Measurements from ENCODE around the gene UNC13C.

The UNC13C gene

DNA sequence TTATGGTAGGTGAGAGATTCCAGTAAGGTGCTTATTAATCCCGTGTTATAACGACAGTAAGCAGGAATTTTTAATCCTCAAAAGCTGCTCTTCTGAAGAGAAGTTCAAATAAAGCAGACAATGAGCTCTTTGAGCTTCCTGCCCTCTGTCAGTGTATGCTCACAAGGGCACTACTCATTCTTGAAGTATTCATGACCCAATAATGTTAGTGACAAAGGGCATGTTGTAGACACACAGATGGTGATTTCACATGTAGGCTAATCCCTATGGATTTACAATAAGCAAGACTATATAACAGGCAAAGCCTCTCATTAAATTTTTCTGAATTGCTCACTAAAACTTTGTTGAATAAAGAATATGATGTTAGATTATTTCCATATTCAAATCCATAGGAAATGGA is 639.9 kb downstream of the UNC13C start:
- H2BK5ac ChIP-seq (ENCODE audit: low read depth, low read length, poor library complexity) = no peak overlapping the region
- H3K36me3 ChIP-seq (ENCODE audit: control insufficient read depth in 1 of 2, insufficient read depth in 2 of 2, low read length in 2 of 2) = no peaks in the 10 kb centered on the region
- H3K27ac ChIP-seq (ENCODE audit: low read depth, low read length) = no peak overlapping the region
- H4K12ac ChIP-seq (ENCODE audit: low read depth, low read length) = no peak overlapping the region
- H3K9me3 ChIP-seq (ENCODE audit: insufficient read depth, low read depth, low read length) = no peaks in the 10 kb centered on the region
- no peak overlapping the region for H2AK5ac ChIP-seq (ENCODE audit: low read length)
- H3K79me2 ChIP-seq (ENCODE audit: control insufficient read depth, insufficient read depth, low read length, poor library complexity) = no peaks in the 10 kb centered on the region
- DNase-seq = no peak
- no peak overlapping the region for H3K23ac ChIP-seq (ENCODE audit: low read length)
- H3K18ac ChIP-seq (ENCODE audit: low read length) = no peak overlapping the region
- no peak overlapping the region for H3K4me2 ChIP-seq (ENCODE audit: low read length)
- H3K4me1 ChIP-seq (ENCODE audit: control insufficient read depth in 1 of 2, insufficient read depth in 2 of 2, low read length in 2 of 2) = no peaks in the 10 kb centered on the region
- H3K9ac ChIP-seq (ENCODE audit: low read length) = no peak overlapping the region
- H3K27me3 ChIP-seq (ENCODE audit: insufficient read depth, low read length) = no peaks in the 10 kb centered on the region
- no peak overlapping the region for H4K91ac ChIP-seq (ENCODE audit: low read depth, low read length)
- no peak overlapping the region for H2AFZ ChIP-seq (ENCODE audit: insufficient read depth, low read length, poor library complexity)
- H3K14ac ChIP-seq (ENCODE audit: low read length) = no peak overlapping the region
- H2BK120ac ChIP-seq (ENCODE audit: insufficient read depth, low read length, poor library complexity) = no peak overlapping the region
- no peak overlapping the region for H3K4ac ChIP-seq (ENCODE audit: low read depth, low read length)
- H2BK12ac ChIP-seq (ENCODE audit: low read length) = no peak overlapping the region
- H3K79me1 ChIP-seq (ENCODE audit: low read length) = no peaks in the 10 kb centered on the region
- H4K8ac ChIP-seq (ENCODE audit: low read depth, low read length) = no peak overlapping the region
- H3K4me3 ChIP-seq (ENCODE audit: low read depth, low read length) = no peak overlapping the region
- WGBS (ENCODE audit: extremely low coverage, insufficient coverage, insufficient read length) = no CpG with 5 or more reads among the region's 2 CpGs

DNA sequence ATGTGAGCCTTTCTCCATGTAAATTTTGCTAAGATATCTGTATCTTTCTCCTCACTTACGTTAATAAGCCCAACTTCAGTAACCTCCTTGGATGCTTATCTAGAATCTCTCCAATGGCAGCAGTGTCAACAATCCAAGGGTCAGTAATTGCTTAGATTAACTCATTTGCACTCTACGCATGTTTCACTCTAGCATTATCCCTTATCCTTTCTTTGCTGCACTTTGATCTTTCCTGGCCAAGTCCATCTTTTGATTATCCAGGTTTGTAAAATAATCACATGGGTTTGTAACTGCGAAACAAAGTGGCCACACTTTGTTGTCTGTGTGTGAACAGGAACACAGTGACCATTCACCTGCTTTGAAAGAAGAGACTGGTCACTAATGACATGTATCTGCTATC is 640.9 kb downstream of the UNC13C start:
- H3K23ac ChIP-seq (ENCODE audit: low read length) = no peak overlapping the region
- no peaks in the 10 kb centered on the region for H3K79me1 ChIP-seq (ENCODE audit: low read length)
- H2BK12ac ChIP-seq (ENCODE audit: low read length) = no peak overlapping the region
- no peaks in the 10 kb centered on the region for H3K36me3 ChIP-seq (ENCODE audit: control insufficient read depth in 1 of 2, insufficient read depth in 2 of 2, low read length in 2 of 2)
- no peak overlapping the region for H4K8ac ChIP-seq (ENCODE audit: low read depth, low read length)
- H3K14ac ChIP-seq (ENCODE audit: low read length) = no peak overlapping the region
- H2AK5ac ChIP-seq (ENCODE audit: low read length) = no peak overlapping the region
- H3K4ac ChIP-seq (ENCODE audit: low read depth, low read length) = no peak overlapping the region
- no peak overlapping the region for H3K4me2 ChIP-seq (ENCODE audit: low read length)
- H3K79me2 ChIP-seq (ENCODE audit: control insufficient read depth, insufficient read depth, low read length, poor library complexity) = no peaks in the 10 kb centered on the region
- H3K9ac ChIP-seq (ENCODE audit: low read length) = no peak overlapping the region
- no peak for DNase-seq
- no peak overlapping the region for H2AFZ ChIP-seq (ENCODE audit: insufficient read depth, low read length, poor library complexity)
- H4K91ac ChIP-seq (ENCODE audit: low read depth, low read length) = no peak overlapping the region
- H3K4me3 ChIP-seq (ENCODE audit: low read depth, low read length) = no peak overlapping the region
- H3K27ac ChIP-seq (ENCODE audit: low read depth, low read length) = no peak overlapping the region
- H3K27me3 ChIP-seq (ENCODE audit: insufficient read depth, low read length) = no peaks in the 10 kb centered on the region
- H2BK120ac ChIP-seq (ENCODE audit: insufficient read depth, low read length, poor library complexity) = no peak overlapping the region
- H3K9me3 ChIP-seq (ENCODE audit: insufficient read depth, low read depth, low read length) = no peaks in the 10 kb centered on the region
- H4K12ac ChIP-seq (ENCODE audit: low read depth, low read length) = no peak overlapping the region
- WGBS (ENCODE audit: extremely low coverage, insufficient coverage, insufficient read length) = no CpG with 5 or more reads among the region's 3 CpGs
- H3K18ac ChIP-seq (ENCODE audit: low read length) = no peak overlapping the region
- H3K4me1 ChIP-seq (ENCODE audit: control insufficient read depth in 1 of 2, insufficient read depth in 2 of 2, low read length in 2 of 2) = no peaks in the 10 kb centered on the region
- no peak overlapping the region for H2BK5ac ChIP-seq (ENCODE audit: low read depth, low read length, poor library complexity)

DNA sequence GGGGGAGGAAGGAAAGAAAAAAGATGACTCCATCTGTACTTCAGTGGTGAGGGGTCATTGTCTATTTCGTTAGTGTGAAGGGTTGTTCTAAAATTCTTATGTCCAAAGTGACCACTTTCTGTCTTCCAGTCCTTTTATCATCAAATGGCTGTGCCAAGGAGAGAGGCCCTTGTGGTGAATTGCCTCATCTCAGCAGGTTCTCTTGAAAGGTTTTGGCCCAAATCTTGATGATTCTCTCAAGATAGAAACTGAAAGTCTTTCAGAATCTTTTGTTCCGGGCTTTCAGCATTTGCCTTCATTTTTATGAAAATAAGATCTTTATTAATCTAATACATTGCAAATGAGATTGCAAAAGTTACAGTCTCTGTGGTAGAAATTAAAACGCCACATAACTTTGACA is 642.7 kb downstream of the UNC13C start:
- Histone ChIP-seq H4K91ac (ENCODE audit: low read depth, low read length) (no peak overlapping the region), H3K18ac (ENCODE audit: low read length) (no peak overlapping the region), H3K79me2 (ENCODE audit: control insufficient read depth, insufficient read depth, low read length, poor library complexity) (no peaks in the 10 kb centered on the region), H3K4me2 (ENCODE audit: low read length) (no peak overlapping the region), H3K79me1 (ENCODE audit: low read length) (no peaks in the 10 kb centered on the region), H3K27me3 (ENCODE audit: insufficient read depth, low read length) (no peaks in the 10 kb centered on the region), H2BK120ac (ENCODE audit: insufficient read depth, low read length, poor library complexity) (no peak overlapping the region), H3K27ac (ENCODE audit: low read depth, low read length) (no peak overlapping the region), H2BK5ac (ENCODE audit: low read depth, low read length, poor library complexity) (no peak overlapping the region), H3K23ac (ENCODE audit: low read length) (no peak overlapping the region), H3K36me3 (ENCODE audit: control insufficient read depth in 1 of 2, insufficient read depth in 2 of 2, low read length in 2 of 2) (no peaks in the 10 kb centered on the region), H3K4me3 (ENCODE audit: low read depth, low read length) (no peak overlapping the region), H2AK5ac (ENCODE audit: low read length) (no peak overlapping the region), H3K14ac (ENCODE audit: low read length) (no peak overlapping the region), H2BK12ac (ENCODE audit: low read length) (no peak overlapping the region), H2AFZ (ENCODE audit: insufficient read depth, low read length, poor library complexity) (no peak overlapping the region), H3K4ac (ENCODE audit: low read depth, low read length) (no peak overlapping the region), H3K9me3 (ENCODE audit: insufficient read depth, low read depth, low read length) (no peaks in the 10 kb centered on the region), H3K4me1 (ENCODE audit: control insufficient read depth in 1 of 2, insufficient read depth in 2 of 2, low read length in 2 of 2) (no peaks in the 10 kb centered on the region), H4K12ac (ENCODE audit: low read depth, low read length) (no peak overlapping the region), H4K8ac (ENCODE audit: low read depth, low read length) (no peak overlapping the region), H3K9ac (ENCODE audit: low read length) (no peak overlapping the region)
- DNase-seq = no peak
- WGBS (ENCODE audit: extremely low coverage, insufficient coverage, insufficient read length) = no CpG with 5 or more reads among the region's 3 CpGs

DNA sequence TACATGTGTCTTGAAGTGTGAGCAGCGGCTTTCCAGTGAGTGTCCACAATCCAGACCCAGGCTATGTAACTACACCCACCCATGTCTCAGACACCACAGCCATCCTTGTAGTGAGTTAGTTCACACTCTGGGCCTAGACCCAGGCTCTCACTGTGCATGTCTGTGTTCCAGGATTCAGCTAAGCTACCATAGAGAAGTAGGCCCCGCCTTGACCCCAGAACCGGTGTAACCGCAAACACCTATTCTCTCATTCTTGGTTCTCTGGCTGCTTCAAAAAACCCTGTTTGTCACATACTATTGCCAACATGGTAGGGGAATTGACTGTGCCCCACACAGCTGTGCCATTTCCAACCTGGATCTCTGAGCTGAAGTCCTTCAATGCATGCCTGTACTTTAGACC is 657.9 kb downstream of the UNC13C start:
- Histone ChIP-seq H3K4me1 (ENCODE audit: control insufficient read depth in 1 of 2, insufficient read depth in 2 of 2, low read length in 2 of 2) (no peaks in the 10 kb centered on the region), H3K4me2 (ENCODE audit: low read length) (no peak overlapping the region), H4K8ac (ENCODE audit: low read depth, low read length) (no peak overlapping the region), H3K79me1 (ENCODE audit: low read length) (no peaks in the 10 kb centered on the region), H3K79me2 (ENCODE audit: control insufficient read depth, insufficient read depth, low read length, poor library complexity) (no peaks in the 10 kb centered on the region), H2BK12ac (ENCODE audit: low read length) (no peak overlapping the region), H3K4me3 (ENCODE audit: low read depth, low read length) (no peak overlapping the region), H3K9me3 (ENCODE audit: insufficient read depth, low read depth, low read length) (no peaks in the 10 kb centered on the region), H2BK120ac (ENCODE audit: insufficient read depth, low read length, poor library complexity) (no peak overlapping the region), H2BK5ac (ENCODE audit: low read depth, low read length, poor library complexity) (no peak overlapping the region), H3K36me3 (ENCODE audit: control insufficient read depth in 1 of 2, insufficient read depth in 2 of 2, low read length in 2 of 2) (no peaks in the 10 kb centered on the region), H3K14ac (ENCODE audit: low read length) (no peak overlapping the region), H3K27ac (ENCODE audit: low read depth, low read length) (no peak overlapping the region), H3K27me3 (ENCODE audit: insufficient read depth, low read length) (no peaks in the 10 kb centered on the region), H4K12ac (ENCODE audit: low read depth, low read length) (no peak overlapping the region), H3K18ac (ENCODE audit: low read length) (no peak overlapping the region), H3K4ac (ENCODE audit: low read depth, low read length) (no peak overlapping the region), H3K23ac (ENCODE audit: low read length) (no peak overlapping the region), H2AFZ (ENCODE audit: insufficient read depth, low read length, poor library complexity) (no peak overlapping the region), H2AK5ac (ENCODE audit: low read length) (no peak overlapping the region), H3K9ac (ENCODE audit: low read length) (no peak overlapping the region), H4K91ac (ENCODE audit: low read depth, low read length) (no peak overlapping the region)
- DNase-seq = no peak
- WGBS (ENCODE audit: extremely low coverage, insufficient coverage, insufficient read length) = no CpG with 5 or more reads among the region's 4 CpGs

DNA sequence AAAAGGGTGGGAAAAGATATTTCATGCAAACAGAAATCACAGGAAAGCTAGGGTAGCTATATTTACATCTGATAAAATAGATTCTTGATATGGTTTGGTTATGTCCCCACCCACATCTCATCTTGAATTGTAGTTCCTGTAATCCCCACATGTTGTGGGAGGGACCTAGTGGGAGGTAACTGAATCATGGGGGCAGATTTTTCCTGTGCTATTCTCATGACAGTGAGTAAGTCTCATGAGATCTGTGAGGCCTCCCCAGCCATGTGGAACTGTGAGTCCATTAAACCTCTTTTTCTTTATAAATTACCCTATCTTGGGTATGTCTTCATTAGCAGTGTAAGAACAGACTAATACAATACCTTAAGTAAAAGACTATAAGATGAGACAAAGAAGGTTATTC is 660.4 kb downstream of the UNC13C start:
- Histone ChIP-seq H3K18ac (ENCODE audit: low read length) (no peak overlapping the region), H3K14ac (ENCODE audit: low read length) (no peak overlapping the region), H2AK5ac (ENCODE audit: low read length) (no peak overlapping the region), H4K12ac (ENCODE audit: low read depth, low read length) (no peak overlapping the region), H3K4me2 (ENCODE audit: low read length) (no peak overlapping the region), H3K27me3 (ENCODE audit: insufficient read depth, low read length) (no peaks in the 10 kb centered on the region), H2BK12ac (ENCODE audit: low read length) (no peak overlapping the region), H4K91ac (ENCODE audit: low read depth, low read length) (no peak overlapping the region), H3K79me2 (ENCODE audit: control insufficient read depth, insufficient read depth, low read length, poor library complexity) (no peaks in the 10 kb centered on the region), H2BK5ac (ENCODE audit: low read depth, low read length, poor library complexity) (no peak overlapping the region), H3K4me1 (ENCODE audit: control insufficient read depth in 1 of 2, insufficient read depth in 2 of 2, low read length in 2 of 2) (no peaks in the 10 kb centered on the region), H3K4me3 (ENCODE audit: low read depth, low read length) (no peak overlapping the region), H3K23ac (ENCODE audit: low read length) (no peak overlapping the region), H3K4ac (ENCODE audit: low read depth, low read length) (no peak overlapping the region), H4K8ac (ENCODE audit: low read depth, low read length) (no peak overlapping the region), H3K36me3 (ENCODE audit: control insufficient read depth in 1 of 2, insufficient read depth in 2 of 2, low read length in 2 of 2) (no peaks in the 10 kb centered on the region), H3K27ac (ENCODE audit: low read depth, low read length) (no peak overlapping the region), H2BK120ac (ENCODE audit: insufficient read depth, low read length, poor library complexity) (no peak overlapping the region), H3K79me1 (ENCODE audit: low read length) (no peaks in the 10 kb centered on the region), H3K9me3 (ENCODE audit: insufficient read depth, low read depth, low read length) (no peaks in the 10 kb centered on the region), H3K9ac (ENCODE audit: low read length) (no peak overlapping the region), H2AFZ (ENCODE audit: insufficient read depth, low read length, poor library complexity) (no peak overlapping the region)
- DNase-seq = no peak

All from trophoblast cell (in vitro differentiated cells and primary cell).